Stimulated activated effector memory CD8-positive, alpha-beta T cell treated with anti-CD3 and anti-CD28 coated beads, Interleukin-12 subunit alpha, Interleukin-12 subunit beta, amount 100 ng/mL, for 72 hours (primary cell): ENCODE measurements around the gene GRK2.

Experiments used
- ATAC-seq: fragments of 150-1000 bp; cut with Tn5 transposase; 2 replicates; pipeline ENCODE4 v1.10.0; 2021
- DNase-seq, 2 donors: peaks; one replicate each; pipeline ENCODE4 v3.0.0; 2021 to 2022; ENCODE audit warnings: low spot score in 2 of 2
- H3K27ac Mint-ChIP-seq: one replicate; pipeline ENCODE4 v1.8.0; 2022; ENCODE audit warnings: mild to moderate bottlenecking, mixed read lengths
- H3K36me3 Mint-ChIP-seq: one replicate; pipeline ENCODE4 v1.8.0; 2022; ENCODE audit warnings: mild to moderate bottlenecking, mixed read lengths
- H3K4me1 Mint-ChIP-seq: one replicate; pipeline ENCODE4 v1.8.0; 2022; ENCODE audit warnings: mixed read lengths
- H3K4me3 Mint-ChIP-seq: one replicate; pipeline ENCODE4 v1.8.0; 2022; ENCODE audit warnings: mild to moderate bottlenecking, mixed read lengths
- H3K9me3 Mint-ChIP-seq: one replicate; pipeline ENCODE4 v1.8.0; 2022; ENCODE audit warnings: mixed read lengths

GRK2 gene

GRCh38 chr11:67262731-67263675 is 3.3 kb upstream of the GRK2 start:
- peak in 1 of 2 donors; percentile 86 for DNase-seq
- Mint-ChIP-seq H3K36me3 (peaks cover 55% of the 10 kb centered on the region), H3K4me3 (peak overlapping the region; percentile 61), H3K9me3 (no peaks in the 10 kb centered on the region), H3K27ac (peak overlapping the region; percentile 92), H3K4me1 (peaks cover 64% of the 10 kb centered on the region)
- peak; percentile 52 for ATAC-seq

GRCh38 chr11:67264260-67264659 is 2.0 kb upstream of the GRK2 start:
- ATAC-seq = no peak
- H3K9me3 Mint-ChIP-seq = no peaks in the 10 kb centered on the region
- H3K4me3 Mint-ChIP-seq = peak overlapping the region; percentile 98
- H3K4me1 Mint-ChIP-seq = peaks cover 70% of the 10 kb centered on the region
- peaks cover 55% of the 10 kb centered on the region for H3K36me3 Mint-ChIP-seq
- no peak for DNase-seq
- peak overlapping the region; percentile 98 for H3K27ac Mint-ChIP-seq

GRCh38 chr11:67264877-67265632 is 1.2 kb upstream of the GRK2 start:
- Mint-ChIP-seq H3K9me3 (no peaks in the 10 kb centered on the region), H3K36me3 (peaks cover 55% of the 10 kb centered on the region), H3K27ac (peak overlapping the region; percentile 98), H3K4me3 (peak overlapping the region; percentile 98), H3K4me1 (peaks cover 72% of the 10 kb centered on the region)
- no peak for DNase-seq
- ATAC-seq = no peak

- H3K27ac Mint-ChIP-seq = peak overlapping the region; percentile 98
- peak; percentile 89 to 91 for DNase-seq
- ATAC-seq = peak; percentile 62
- H3K9me3 Mint-ChIP-seq = no peaks in the 10 kb centered on the region
- peak overlapping the region; percentile 98 for H3K4me3 Mint-ChIP-seq
- peaks cover 79% of the 10 kb centered on the region for H3K4me1 Mint-ChIP-seq
- peaks cover 63% of the 10 kb centered on the region for H3K36me3 Mint-ChIP-seq
Observed at GRCh38 chr11:67265633-67266448, 432 bp upstream of the GRK2 start.

- no peak for ATAC-seq
- Mint-ChIP-seq H3K9me3 (no peaks in the 10 kb centered on the region), H3K4me1 (peaks cover 89% of the 10 kb centered on the region), H3K27ac (peak overlapping the region; percentile 98), H3K4me3 (peak overlapping the region; percentile 98), H3K36me3 (peaks cover 79% of the 10 kb centered on the region)
- DNase-seq = peak in 1 of 2 donors; percentile 70
Observed at GRCh38 chr11:67267188-67268080, 1.2 kb downstream of the GRK2 start.

- Mint-ChIP-seq H3K36me3 (peaks cover 81% of the 10 kb centered on the region), H3K4me3 (peak overlapping the region; percentile 98), H3K4me1 (peaks cover 89% of the 10 kb centered on the region), H3K27ac (peak overlapping the region; percentile 98), H3K9me3 (no peaks in the 10 kb centered on the region)
- peak; percentile 78 for ATAC-seq
- peak in 1 of 2 donors; percentile 87 for DNase-seq
Observed at GRCh38 chr11:67268081-67268961, 2.0 kb downstream of the GRK2 start.

GRCh38 chr11:67268962-67269268 is 2.6 kb downstream of the GRK2 start:
- Mint-ChIP-seq H3K36me3 (peaks cover 87% of the 10 kb centered on the region), H3K9me3 (no peaks in the 10 kb centered on the region), H3K4me3 (peak overlapping the region; percentile 98), H3K27ac (peak overlapping the region; percentile 98), H3K4me1 (peaks cover 91% of the 10 kb centered on the region)
- ATAC-seq = no peak
- DNase-seq = no peak

GRCh38 chr11:67269401-67270255 is 3.4 kb downstream of the GRK2 start:
- H3K4me3 Mint-ChIP-seq = peak overlapping the region; percentile 98
- peak overlapping the region; percentile 98 for H3K27ac Mint-ChIP-seq
- H3K9me3 Mint-ChIP-seq = no peaks in the 10 kb centered on the region
- H3K4me1 Mint-ChIP-seq = peaks cover 91% of the 10 kb centered on the region
- DNase-seq = no peak
- peaks cover 91% of the 10 kb centered on the region for H3K36me3 Mint-ChIP-seq
- ATAC-seq = no peak

- H3K27ac Mint-ChIP-seq = peak overlapping the region; percentile 98
- peak overlapping the region; percentile 98 for H3K4me3 Mint-ChIP-seq
- peaks cover 89% of the 10 kb centered on the region for H3K4me1 Mint-ChIP-seq
- ATAC-seq (no peak), DNase-seq (no peak)
- H3K9me3 Mint-ChIP-seq = no peaks in the 10 kb centered on the region
- peaks cover 94% of the 10 kb centered on the region for H3K36me3 Mint-ChIP-seq
Observed at GRCh38 chr11:67270256-67271204, 4.3 kb downstream of the GRK2 start.

GRCh38 chr11:67271205-67271540 is 4.9 kb downstream of the GRK2 start:
- peak overlapping the region; percentile 98 for H3K27ac Mint-ChIP-seq
- peaks cover 89% of the 10 kb centered on the region for H3K4me1 Mint-ChIP-seq
- H3K36me3 Mint-ChIP-seq = peaks cover 94% of the 10 kb centered on the region
- H3K4me3 Mint-ChIP-seq = peak overlapping the region; percentile 98
- DNase-seq (no peak), ATAC-seq (no peak)
- H3K9me3 Mint-ChIP-seq = no peaks in the 10 kb centered on the region

GRCh38 chr11:67271541-67272284 is 5.4 kb downstream of the GRK2 start:
- ATAC-seq = peak; percentile 72
- peaks cover 98% of the 10 kb centered on the region for H3K36me3 Mint-ChIP-seq
- H3K4me3 Mint-ChIP-seq = peak overlapping the region; percentile 98
- H3K9me3 Mint-ChIP-seq = no peaks in the 10 kb centered on the region
- H3K27ac Mint-ChIP-seq = peak overlapping the region; percentile 98
- H3K4me1 Mint-ChIP-seq = peaks cover 95% of the 10 kb centered on the region
- DNase-seq = peak; percentile 70 to 89
